RKO (cell line): Measurements from ENCODE around the gene KRTAP29-1.
"Not testable (repeated sequence)": the region's sequence is repeated elsewhere in the genome, so short reads cannot be mapped to it uniquely, and the experiment has no call there.

Source experiments
- DNase-seq: peaks from one replicate; pipeline ENCODE4 v3.0.0-alpha.2; 2016; ENCODE audit warnings: low spot score

KRTAP29-1 gene

DNA sequence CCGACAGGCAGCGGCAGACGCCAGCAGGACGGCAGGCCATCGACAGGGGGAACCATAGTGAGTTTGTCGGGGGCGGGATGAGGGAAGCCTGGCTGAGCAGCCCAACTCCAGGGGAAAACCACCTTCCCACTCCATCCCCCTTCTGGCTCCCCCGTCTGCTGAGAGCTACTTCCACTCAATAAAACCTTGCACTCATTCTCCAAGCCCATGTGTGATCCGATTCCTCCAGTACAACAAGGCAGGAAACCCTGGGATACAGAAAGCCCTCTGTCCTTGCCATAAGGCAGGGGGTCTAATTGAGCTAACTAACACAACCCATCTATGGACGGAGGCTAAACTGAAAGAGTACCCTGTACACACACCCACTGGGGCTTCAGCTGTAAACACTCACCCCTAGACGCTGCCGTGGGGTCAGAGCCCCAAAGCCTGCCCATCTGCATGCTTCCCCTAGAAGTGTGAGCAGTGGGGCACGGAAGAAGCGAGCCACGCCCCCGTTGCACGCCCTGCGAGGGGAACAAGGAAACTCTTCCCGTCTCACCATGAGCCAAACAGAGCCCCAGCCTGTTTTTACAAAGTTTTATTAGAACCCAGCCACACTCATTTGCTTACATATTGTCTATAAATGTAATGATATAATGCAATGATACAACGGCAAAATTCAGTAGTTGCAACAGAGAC is 4.1 kb downstream of the KRTAP29-1 start:
- no peak for DNase-seq

DNA sequence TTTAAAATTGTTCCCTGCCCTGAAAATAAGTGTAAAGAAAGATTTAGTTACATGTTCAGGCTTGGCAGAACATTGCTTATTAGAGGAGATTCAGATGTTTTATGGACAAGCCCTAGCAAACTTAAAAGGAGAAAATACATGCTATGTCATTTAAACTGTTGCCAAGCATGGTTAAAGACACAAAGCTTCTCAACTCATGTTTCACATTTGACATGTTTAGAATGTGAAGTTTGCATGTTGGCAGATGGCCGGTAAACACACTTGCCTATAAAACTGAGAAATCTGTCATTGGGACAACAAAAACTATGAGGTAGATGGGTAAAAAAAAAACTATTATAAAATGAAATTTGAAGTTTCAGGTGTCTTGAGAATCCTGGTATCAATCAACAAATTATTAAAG is 5.8 kb downstream of the KRTAP29-1 start:
- no peak for DNase-seq

DNA sequence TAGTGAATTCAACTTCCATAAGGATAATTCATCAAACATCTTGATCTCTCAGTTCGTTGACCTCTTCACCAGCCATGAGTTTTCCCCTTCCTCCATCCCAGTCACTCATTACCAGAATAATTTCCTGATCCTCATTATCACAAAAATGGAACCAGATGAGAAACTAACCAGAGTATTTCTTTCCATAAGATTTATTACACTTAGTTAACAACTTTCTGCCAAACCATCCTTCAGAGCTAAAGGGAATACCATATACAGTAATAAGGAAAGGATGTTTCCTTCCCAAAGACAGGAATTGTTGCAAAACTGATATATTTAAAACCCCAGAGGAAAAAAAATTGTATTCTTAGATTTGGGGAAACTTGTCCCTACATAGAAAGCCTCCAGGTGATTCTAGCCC is 8.6 kb downstream of the KRTAP29-1 start:
- DNase-seq: no peak

DNA sequence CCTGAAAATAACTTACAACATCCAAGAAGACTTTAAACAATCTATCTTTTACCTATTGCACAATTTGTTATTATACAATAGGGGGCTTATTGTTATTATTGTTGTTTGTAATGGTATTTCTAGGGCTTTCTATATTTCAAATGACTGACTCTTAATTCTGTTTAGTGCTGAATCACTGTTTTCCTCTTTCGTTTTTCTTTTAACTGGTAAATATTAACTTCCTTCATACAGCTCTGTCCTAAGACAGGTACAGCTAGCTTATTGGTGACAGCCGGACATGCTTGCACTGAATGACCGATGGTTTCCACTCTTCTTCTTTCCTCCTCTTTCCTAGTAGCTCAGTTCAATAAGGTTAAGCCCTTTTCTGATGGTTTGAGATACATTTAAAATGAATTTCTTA is 15.6 kb downstream of the KRTAP29-1 start:
- no peak for DNase-seq

DNA sequence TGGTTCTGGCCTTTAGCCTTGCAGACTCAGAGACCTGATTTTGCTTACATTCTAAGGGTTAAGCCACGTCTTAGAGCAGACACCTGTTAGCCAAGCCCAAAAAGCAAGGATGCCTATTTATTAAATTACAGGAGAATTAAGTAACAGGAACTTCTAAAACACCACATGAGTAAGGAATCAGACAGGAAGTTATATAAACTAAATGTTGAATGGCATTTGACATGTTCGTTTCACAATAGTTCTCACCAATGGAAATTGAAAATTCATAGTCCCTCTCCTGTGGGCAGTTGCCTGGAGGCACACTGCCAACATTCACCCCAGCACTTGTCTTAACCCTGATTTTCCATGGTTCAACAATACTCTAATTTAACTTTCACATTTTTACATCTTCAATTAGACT is 18.1 kb downstream of the KRTAP29-1 start:
- no peak for DNase-seq

DNA sequence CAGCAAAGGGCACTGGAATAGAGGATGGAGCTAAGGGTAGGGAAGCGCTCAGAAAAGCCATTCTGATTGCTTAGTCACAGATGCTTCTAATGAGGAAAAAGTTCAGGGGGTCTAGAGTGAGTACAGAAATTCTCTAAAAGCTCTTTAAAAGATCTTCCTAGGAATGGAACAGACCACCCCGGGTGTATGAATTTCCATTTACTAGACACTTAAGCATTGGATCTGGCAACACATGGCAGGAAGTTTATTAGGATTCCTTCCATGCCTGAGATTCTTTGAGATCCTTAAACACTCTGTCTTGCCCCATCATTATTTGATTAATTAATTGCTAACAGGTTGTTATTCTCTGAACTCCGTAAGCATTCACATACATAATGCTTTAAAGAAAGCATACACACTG is 18.6 kb downstream of the KRTAP29-1 start:
- DNase-seq: no peak

DNA sequence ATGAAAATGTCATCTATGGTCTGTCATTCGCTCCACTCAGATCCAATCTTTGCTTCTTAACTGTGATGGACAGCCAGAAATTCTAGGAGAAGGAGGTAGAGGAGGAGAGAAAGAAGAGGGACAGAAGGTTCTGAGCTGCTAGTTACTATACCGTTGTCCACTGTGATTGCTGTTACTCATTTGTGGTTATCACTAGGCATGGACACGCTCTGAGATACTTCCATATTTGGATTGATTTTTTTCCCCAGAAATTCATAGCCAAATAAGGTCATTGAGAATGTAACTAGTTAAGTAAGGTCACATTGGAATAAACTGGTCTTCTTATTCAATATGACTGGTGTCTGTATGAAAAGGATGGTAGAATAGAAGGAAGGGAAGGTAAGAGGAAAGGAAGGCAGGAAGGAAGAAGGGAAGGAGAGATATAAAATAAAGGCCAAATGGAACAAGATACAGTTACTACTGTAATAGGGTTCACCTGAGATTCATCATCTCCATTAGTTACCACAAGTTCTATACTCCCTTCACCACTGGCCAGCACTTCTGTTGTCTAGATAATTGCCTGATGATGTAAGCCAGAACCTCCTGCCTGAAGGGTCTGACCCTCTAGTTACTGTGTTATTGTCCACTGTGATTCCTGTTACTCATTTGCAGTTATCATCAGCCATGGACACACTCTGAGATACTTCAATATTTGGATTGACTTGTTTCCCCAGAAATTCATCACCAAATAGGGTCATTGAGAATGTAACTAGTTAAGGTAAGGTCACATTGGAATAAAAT is 24.3 kb downstream of the KRTAP29-1 start:
- no peak for DNase-seq

DNA sequence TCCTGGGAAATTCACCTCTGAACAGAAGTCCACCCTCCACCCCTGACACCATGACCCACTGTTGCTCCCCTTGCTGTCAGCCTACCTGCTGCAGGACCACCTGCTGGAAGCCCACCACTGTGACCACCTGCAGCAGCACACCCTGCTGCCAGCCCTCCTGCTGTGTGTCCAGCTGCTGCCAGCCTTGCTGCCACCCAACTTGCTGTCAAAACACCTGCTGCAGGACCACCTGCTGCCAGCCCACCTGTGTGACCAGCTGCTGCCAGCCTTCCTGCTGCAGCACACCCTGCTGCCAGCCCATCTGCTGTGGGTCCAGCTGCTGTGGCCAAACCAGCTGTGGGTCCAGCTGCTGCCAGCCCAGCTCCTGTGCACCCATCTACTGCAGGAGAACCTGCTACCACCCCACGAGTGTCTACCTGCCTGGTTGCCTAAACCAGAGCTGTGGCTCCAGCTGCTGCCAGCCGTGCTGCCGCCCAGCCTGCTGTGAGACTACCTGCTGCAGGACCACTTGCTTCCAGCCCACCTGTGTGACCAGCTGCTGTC is 26.9 kb downstream of the KRTAP29-1 start, which contains the start of gene KRTAP9-7:
KRTAP9-7 (plus strand) TSS at position 51 of the 543 bp plus-strand sequence; CDS start at position 51, 0 bp downstream.
- not testable (repeated sequence) for DNase-seq

DNA sequence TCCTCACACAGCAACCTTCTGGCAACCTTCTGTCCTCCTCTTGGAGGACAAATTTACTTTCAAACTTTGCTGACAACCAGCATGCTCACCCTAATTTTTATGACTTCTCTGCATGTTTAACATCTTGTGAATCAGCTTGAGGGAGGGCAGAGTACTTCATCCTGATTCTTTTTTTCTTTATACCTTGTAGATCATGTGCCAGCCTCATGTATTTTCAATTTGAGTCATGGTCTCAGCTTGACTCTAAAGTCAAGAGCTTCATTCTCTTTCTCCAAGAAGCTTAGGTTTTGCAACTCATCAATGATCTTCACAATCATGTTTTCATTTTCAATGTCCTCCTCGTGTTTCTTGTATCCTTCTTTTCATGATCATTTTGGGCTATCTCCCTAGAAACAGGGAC is 30.8 kb downstream of the KRTAP29-1 start:
- no peak for DNase-seq

DNA sequence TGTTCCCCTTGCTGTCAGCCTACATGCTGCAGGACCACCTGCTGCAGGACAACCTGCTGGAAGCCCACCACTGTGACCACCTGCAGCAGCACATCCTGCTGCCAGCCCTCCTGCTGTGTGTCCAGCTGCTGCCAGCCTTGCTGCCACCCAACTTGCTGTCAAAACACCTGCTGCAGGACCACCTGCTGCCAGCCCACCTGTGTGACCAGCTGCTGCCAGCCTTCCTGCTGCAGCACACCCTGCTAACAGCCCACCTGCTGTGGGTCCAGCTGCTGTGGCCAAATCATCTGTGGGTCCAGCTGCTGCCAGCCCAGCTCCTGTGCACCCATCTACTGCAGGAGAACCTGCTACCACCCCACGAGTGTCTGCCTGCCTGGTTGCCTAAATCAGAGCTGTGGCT is 31.3 kb downstream of the KRTAP29-1 start:
- not testable (repeated sequence) for DNase-seq

DNA sequence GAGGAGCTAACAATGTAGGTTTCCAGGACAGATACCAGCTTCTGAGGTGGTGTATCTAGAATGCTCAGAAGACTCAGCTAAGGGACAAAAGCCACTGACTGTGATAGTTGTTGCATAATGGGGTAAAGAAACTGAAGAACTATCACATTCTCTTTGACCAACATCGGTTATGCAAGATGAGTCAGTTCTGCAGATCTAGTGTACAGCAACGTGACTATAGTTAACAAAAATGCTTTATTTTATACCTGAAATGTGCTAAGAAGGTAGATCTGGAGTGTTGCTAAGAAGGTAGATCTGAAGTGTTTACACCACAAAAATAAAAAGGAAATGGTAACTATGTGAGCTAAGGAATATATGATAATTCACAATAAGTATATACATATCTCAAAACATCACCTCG is 34.9 kb downstream of the KRTAP29-1 start:
- no peak for DNase-seq

DNA sequence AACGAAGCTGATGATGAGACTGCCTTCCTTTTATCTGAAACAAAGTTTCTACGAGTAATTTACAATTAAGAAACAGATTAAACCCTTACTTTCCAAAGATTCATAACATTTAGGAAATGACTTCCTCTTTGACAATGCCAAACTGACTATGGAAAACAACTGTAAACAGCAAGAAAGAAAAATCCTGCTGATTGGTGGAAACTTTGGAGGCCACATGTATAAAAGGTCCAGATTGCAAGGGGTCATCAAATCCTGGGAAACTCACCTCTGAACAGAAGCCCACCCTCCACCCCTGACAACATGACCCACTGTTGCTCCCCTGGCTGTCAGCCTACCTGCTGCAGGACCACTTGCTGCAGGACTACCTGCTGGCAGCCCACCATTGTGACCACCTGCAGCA is 37.6 kb downstream of the KRTAP29-1 start, which contains the start of gene KRTAP9-6:
KRTAP9-6 (plus strand) TSS at position 301 of the 400 bp plus-strand sequence; CDS start at position 301, 0 bp downstream.
- no peak for DNase-seq

DNA sequence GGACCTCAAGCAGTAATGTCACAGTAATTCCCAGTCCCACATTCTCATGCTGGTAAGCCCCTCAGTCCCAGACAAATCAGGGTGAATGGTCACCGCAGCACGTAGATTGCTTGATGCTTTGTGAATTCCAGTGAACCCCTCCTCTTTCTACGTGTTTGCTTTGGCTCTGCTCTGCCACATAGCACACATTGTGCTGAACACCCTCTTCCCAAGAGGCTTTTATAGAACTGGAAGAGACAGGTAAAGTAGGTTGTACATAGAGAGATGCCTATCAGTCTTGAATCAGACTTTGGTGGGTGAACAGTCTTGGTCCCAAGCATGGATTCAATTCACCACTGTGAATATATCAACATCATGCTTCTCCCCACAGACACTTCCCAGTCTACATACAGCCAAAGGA is 38.1 kb downstream of the KRTAP29-1 start:
- DNase-seq: no peak

DNA sequence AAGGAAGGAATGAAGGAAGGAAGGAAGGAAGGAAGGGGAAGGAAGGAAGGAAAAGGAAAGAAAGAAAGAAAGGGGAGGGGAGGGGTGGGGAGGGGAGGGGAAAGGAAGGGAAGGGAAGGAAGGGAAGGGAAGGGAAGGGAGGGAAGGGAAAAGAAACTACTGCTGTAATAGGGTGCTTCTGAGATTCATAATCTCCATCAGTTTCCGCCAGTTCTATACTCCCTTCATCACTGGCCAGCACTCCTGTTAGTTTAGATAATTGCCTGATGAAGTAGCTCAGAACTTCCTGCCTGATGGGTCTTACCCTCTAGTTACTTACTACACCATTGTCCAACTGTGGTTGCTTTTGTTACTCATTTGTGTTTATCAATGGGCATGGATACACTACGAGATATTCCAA is 39.4 kb downstream of the KRTAP29-1 start:
- no peak for DNase-seq

DNA sequence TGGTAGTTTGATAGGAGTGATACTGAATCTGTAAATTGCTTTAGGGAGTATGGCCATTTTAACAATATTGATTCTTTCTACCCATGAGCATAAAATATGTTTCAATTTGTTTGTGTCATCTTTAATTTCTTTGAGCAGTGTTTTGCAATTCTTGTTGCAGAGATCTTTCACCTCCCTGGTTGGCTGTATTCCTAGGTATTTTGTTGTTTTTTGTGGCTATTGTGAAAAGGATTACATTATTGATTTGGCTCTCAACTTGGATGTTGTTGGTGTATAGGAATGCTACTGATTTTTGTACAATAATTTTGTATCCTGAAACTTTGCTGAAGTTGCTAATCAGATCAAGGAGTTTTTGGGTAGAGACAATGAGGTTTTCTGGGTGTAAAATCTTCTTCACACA is 44.2 kb downstream of the KRTAP29-1 start:
- DNase-seq: no peak

DNA sequence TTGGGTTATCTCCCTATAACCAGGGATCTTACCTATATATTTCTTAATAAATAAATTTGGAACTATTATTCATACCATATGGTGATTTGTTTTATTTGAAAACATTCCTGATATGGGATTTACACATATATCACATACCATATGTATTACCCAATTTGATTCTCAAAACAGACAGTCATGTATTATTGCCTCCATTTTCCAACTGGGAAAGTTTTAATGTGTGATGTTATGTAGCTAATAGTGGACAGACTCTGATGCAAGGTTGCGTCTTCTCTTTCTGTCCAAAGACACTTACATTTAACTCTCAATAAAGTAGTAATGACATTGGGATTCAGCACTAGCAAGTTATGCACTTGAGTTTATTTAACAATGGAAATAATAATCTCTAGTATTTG is 46.4 kb downstream of the KRTAP29-1 start:
- DNase-seq: no peak

DNA sequence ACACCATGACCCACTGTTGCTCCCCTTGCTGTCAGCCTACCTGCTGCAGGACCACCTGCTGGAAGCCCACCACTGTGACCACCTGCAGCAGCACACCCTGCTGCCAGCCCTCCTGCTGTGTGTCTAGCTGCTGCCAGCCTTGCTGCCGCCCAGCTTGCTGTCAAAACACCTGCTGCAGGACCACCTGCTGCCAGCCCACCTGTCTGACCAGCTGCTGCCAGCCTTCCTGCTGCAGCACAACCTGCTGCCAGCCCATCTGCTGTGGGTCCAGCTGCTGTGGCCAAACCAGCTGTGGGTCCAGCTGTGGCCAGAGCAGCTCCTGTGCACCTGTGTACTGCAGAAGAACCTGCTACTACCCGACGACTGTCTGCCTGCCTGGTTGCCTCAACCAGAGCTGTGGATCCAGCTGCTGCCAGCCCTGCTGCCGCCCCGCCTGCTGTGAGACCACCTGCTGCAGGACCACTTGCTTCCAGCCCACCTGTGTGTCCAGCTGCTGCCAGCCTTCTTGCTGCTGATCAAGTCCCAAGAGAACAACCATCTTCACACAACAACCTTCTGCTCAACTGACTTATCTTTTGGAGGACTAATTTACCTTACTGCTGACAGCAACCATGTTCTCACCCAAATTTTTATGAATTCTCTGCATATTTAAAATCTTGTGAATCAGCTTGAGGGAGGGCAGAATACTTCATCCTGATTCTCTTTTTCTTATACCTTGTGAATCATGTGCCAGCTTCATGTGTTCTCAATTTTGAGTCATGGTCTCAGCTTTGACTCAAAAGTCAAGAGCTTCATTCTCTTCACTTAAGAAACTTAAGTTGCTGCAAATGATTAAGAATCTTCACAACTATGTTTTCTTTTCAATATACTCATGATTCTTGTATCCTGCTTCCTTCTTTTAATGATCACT is 47.0 kb downstream of the KRTAP29-1 start, which contains the start of gene KRTAP9-9:
KRTAP9-9 (plus strand) TSS at position 4 of the 910 bp plus-strand sequence.
- DNase-seq: not testable (repeated sequence)

DNA sequence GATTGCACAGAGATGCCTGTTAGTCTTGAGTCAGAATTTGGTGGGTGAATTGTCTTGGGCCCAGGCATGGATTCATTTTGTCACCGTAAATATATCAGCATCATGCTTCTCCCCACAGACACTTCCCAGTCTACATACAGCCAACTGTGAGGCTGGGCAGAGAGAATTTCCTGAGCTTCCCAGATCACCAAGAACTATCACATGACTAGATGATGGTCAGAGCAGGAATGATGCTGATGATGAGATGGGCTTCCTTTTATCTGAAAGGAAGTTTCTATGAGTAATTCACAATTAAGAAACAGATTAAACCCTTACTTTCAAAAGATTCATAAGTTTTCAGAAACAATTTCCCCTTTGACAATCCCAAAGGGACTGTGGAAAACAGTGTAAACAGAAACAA is 47.8 kb downstream of the KRTAP29-1 start:
- no peak for DNase-seq
